ENCODE data around the gene PHF21B. TPM values are rescaled to one million over a fixed set of nuclear protein-coding genes. Genes with fewer than 3 reads are reported as not detected.

The PHF21B gene
- total and polyA plus RNA-seq, 2 of the 8 experiments (the other 6 are each of a cell fraction or from before 2014, with no cell fraction given), result 19.3 to 68.1 TPM

GRCh38 chr22:44975427-44976262 lies 34.2 kb downstream of the PHF21B start:
- ChIA-PET CTCF (ENCODE audit: partially characterized antibody) (interaction anchor here (0.6 to 5.1 kb wide), 16 partner anchors 9 to 131 kb away, joined by 3 to 34 read pairs (median 4); no protein-coding TSS in a partner anchor), POLR2A (ENCODE audit: partially characterized antibody) (interaction anchor here (0.5 to 17.9 kb wide), 16 partner anchors 9 to 132 kb away, joined by 3 to 224 read pairs (median 4); partner anchors contain the start of gene PHF21B)
- H2BK120ac ChIP-seq (replicated peaks; ENCODE audit: low read depth, low read length), result no peak overlapping the region
- no peak overlapping the region for H3K4ac ChIP-seq (replicated peaks; ENCODE audit: insufficient read length, low read depth, low read length)
- peaks cover 0 to 27% (median 11%) of the 10 kb centered on the region in 4 experiments; a peak in 6 of 7 replicates for H3K4me1 ChIP-seq (replicated peaks in 1 of 4; ENCODE audit: control insufficient read depth in 3 of 4, insufficient read depth in 4 of 4, low read length in 3 of 4)
- H2AFZ ChIP-seq (ENCODE audit: low read length), result no peak overlapping the region
- no peak overlapping the region for H2BK20ac ChIP-seq (ENCODE audit: low read length)
- WGBS, 2 experiments (ENCODE audit: extremely low coverage in 1 of 2, insufficient coverage in 1 of 2, insufficient read length in 1 of 2, insufficient replicate concordance in 2 of 2, low coverage in 1 of 2, low lambda C conversion rate in 2 of 2, missing lambda C conversion rate in 1 of 2), result 53% methylated on average over 22 of the region's 22 CpGs; no CpG with 5 or more reads in 1 of the 2 experiments
- no peak overlapping the region for H3K4me2 ChIP-seq (ENCODE audit: insufficient read depth in 1 of 2, low read depth in 2 of 2, low read length in 2 of 2)
- no peak overlapping the region for H2BK12ac ChIP-seq (ENCODE audit: low read depth, low read length)
- no peak overlapping the region for H3K23ac ChIP-seq (ENCODE audit: insufficient read length)
- H3K79me2 ChIP-seq (ENCODE audit: control insufficient read depth in 1 of 2, insufficient read depth in 2 of 2, low read length in 2 of 2), result peaks cover 0 to 65% of the 10 kb centered on the region in 2 experiments; a peak in 2 of 4 replicates
- H4K91ac ChIP-seq (replicated peaks; ENCODE audit: insufficient read length, low read length), result no peak overlapping the region
- H2AK5ac ChIP-seq (ENCODE audit: low read depth, low read length), result no peak overlapping the region
- H3K18ac ChIP-seq (ENCODE audit: extremely low read depth, low read length), result no peak overlapping the region
- H4K8ac ChIP-seq (ENCODE audit: extremely low read depth, insufficient read depth, low read length), result no peak overlapping the region
- H3K27me3 ChIP-seq (replicated peaks in 1 of 4; ENCODE audit: control insufficient read depth in 3 of 4, extremely low read depth in 1 of 4, insufficient read depth in 3 of 4, low read length in 3 of 4), result no peaks in the 10 kb centered on the region; a peak in 1 of 7 replicates
- peak; percentile 64 to 98 for DNase-seq (ENCODE audit: low read depth in 1 of 2, low spot score in 2 of 2)
- H3K9ac ChIP-seq (replicated peaks in 1 of 4; ENCODE audit: extremely low read depth in 1 of 4, low read depth in 3 of 4, low read length in 3 of 4), result no peak overlapping the region
- H3K14ac ChIP-seq (ENCODE audit: insufficient read length), result no peak overlapping the region
- peaks cover 0 to 4% (median 0%) of the 10 kb centered on the region in 4 experiments; a peak in 1 of 8 replicates for H3K36me3 ChIP-seq (ENCODE audit: control insufficient read depth in 2 of 4, insufficient read depth in 4 of 4, low read length in 3 of 4)
- H3K79me1 ChIP-seq (ENCODE audit: low read depth, low read length), result peaks cover 18% of the 10 kb centered on the region
- peak; percentile 36 for FAIRE-seq
- no peak overlapping the region for H2BK15ac ChIP-seq (ENCODE audit: low read length)
- no peak overlapping the region for H4K5ac ChIP-seq (ENCODE audit: insufficient read length, low read depth, low read length)
- no peak overlapping the region for H3K27ac ChIP-seq (ENCODE audit: low read depth, low read length)
- peak overlapping the region; percentile 60; the same call in 1 of the 2 replicates for H2BK5ac ChIP-seq (ENCODE audit: low read depth, low read length)
- no peaks in the 10 kb centered on the region for H3K9me3 ChIP-seq (ENCODE audit: insufficient read depth in 2 of 2, low read depth in 1 of 2, low read length in 1 of 2)
- H4K20me1 ChIP-seq (replicated peaks in 1 of 2; ENCODE audit: control insufficient read depth in 1 of 2, insufficient read depth in 2 of 2, low read length in 2 of 2), result peaks cover 51 to 59% of the 10 kb centered on the region in 2 experiments
- no peaks in the 10 kb centered on the region for H3K23me2 ChIP-seq (ENCODE audit: low read depth, low read length)
- no peak overlapping the region for H3K56ac ChIP-seq (replicated peaks; ENCODE audit: insufficient read length, low read depth, low read length)
- H3K4me3 ChIP-seq (ENCODE audit: extremely low read depth in 1 of 4, insufficient read depth in 2 of 4, low read depth in 3 of 4, low read length in 4 of 4), result no peak overlapping the region
- TF ChIP-seq GABPA (IDR thresholded peaks at IDR 0.05; ENCODE audit: borderline replicate concordance, insufficient read depth, low read length) (peak; percentile 67; the same call in 1 of the 2 replicates), CREB1 (IDR thresholded peaks at IDR 0.05) (peak; percentile 26; the same call in 1 of the 2 replicates), BRCA1 (IDR thresholded peaks at IDR 0.05; ENCODE audit: low read depth, low read length) (no peak), RBBP5 (IDR thresholded peaks at IDR 0.05; ENCODE audit: borderline replicate concordance, low read depth, low read length) (no peak), SP2 (IDR thresholded peaks at IDR 0.05; ENCODE audit: low read length) (no peak), NANOG (IDR thresholded peaks at IDR 0.05; ENCODE audit: insufficient read depth, low read depth, low read length, poor library complexity, severe bottlenecking) (no peak), ASH2L (IDR thresholded peaks at IDR 0.05; ENCODE audit: low read length) (no peak), TAF7 (optimal IDR thresholded peaks at IDR 0.05; ENCODE audit: borderline replicate concordance, low read depth, low read length) (peak; percentile 77), KDM1A (IDR thresholded peaks at IDR 0.05; ENCODE audit: borderline replicate concordance, low read length) (peak; percentile 54; the same call in 1 of the 2 replicates), POLR2AphosphoS5 (IDR thresholded peaks at IDR 0.05; ENCODE audit: low read depth, low read length) (peak; percentile 16; the same call in 1 of the 2 replicates), POLR2A (IDR thresholded peaks at IDR 0.05; ENCODE audit: control extremely low read depth in 1 of 2, low read depth in 2 of 2, low read length in 2 of 2) (no peak), MAFK (IDR thresholded peaks at IDR 0.05; ENCODE audit: low read depth, low read length) (peak; percentile 19; the same call in 1 of the 2 replicates)

All from H1 (cell line).